NCI-H2196 (cell line): Measurements from ENCODE around the gene RNF223.
"Not testable (repeated sequence)": the region's sequence is repeated elsewhere in the genome, so short reads cannot be mapped to it uniquely, and the experiment has no call there.

Source experiments
- DNase-seq: peaks from one replicate; lab custom pipeline; 2025; ENCODE audit not compliant: unreplicated experiment; lab: John Stamatoyannopoulos, UW

RNF223 gene

GRCh38 chr1:1031659-1032235, 42.4 kb downstream of the RNF223 start:
- no peak for DNase-seq

- not testable (repeated sequence) for DNase-seq
These were observed 43.0 kb downstream of the RNF223 start for GRCh38 chr1:1030867-1031658.

GRCh38 chr1:1027791-1028190, 46.3 kb downstream of the RNF223 start:
- DNase-seq: no peak

GRCh38 chr1:1026599-1027413, 47.3 kb downstream of the RNF223 start:
- no peak for DNase-seq

GRCh38 chr1:1025730-1026129, 48.4 kb downstream of the RNF223 start:
- DNase-seq: no peak

- no peak for DNase-seq
These were observed 49.1 kb downstream of the RNF223 start for GRCh38 chr1:1024771-1025699.

GRCh38 chr1:1024149-1024770, 49.8 kb downstream of the RNF223 start:
- no peak for DNase-seq

- no peak for DNase-seq
These were observed 50.4 kb downstream of the RNF223 start for GRCh38 chr1:1023700-1024099.

GRCh38 chr1:1022302-1023009, 51.6 kb downstream of the RNF223 start:
- DNase-seq: no peak

- DNase-seq: no peak
These were observed 52.2 kb downstream of the RNF223 start for GRCh38 chr1:1021920-1022259.

- peak; percentile 77 for DNase-seq
These were observed 52.8 kb downstream of the RNF223 start for GRCh38 chr1:1021010-1021919.
